Sigmoid colon (tissue), 7 donors: Measurements from ENCODE around the gene TSPEAR. TPM values are rescaled to one million over a fixed set of nuclear protein-coding genes. Genes with fewer than 3 reads are reported as not detected.
A peak's percentile ranks its signal among the peaks of the same experiment; 100 is the strongest.

Experiments used
- DNase-seq: peaks from one replicate; pipeline ENCODE4 v3.0.0-alpha.2; 2019
- H3K27ac ChIP-seq, 4 donors: fragments of 200-600 bp; sonication (generic); one replicate each; pipeline ENCODE4 v1.5.1; 2016 to 2019; ENCODE audit warnings: mild to moderate bottlenecking in 1 of 4
- H3K27me3 ChIP-seq, 3 donors: fragments of 200-600 bp; sonication (generic); one replicate each; pipeline ENCODE4 v1.5.1; 2019; ENCODE audit warnings: mild to moderate bottlenecking in 1 of 3
- H3K36me3 ChIP-seq, 4 donors: fragments of 200-600 bp; sonication (generic); one replicate each; pipeline ENCODE4 v1.5.1; 2016 to 2019
- H3K4me1 ChIP-seq, 4 donors: fragments of 200-600 bp; sonication (generic); one replicate each; pipeline ENCODE4 v1.5.1; 2017 to 2019
- H3K4me3 ChIP-seq, 4 donors: fragments of 200-600 bp; sonication (generic); one replicate each; pipeline ENCODE4 v1.5.1; 2017 to 2019; ENCODE audit warnings: mild to moderate bottlenecking in 2 of 4, moderate library complexity in 1 of 4
- H3K9me3 ChIP-seq, 4 donors: fragments of 200-600 bp in 3 of 4; sonication (generic) in 3 of 4; one replicate each; pipeline versions ENCODE4 v1.5.1 to v1.6.1; 2013 to 2019
- EP300 ChIP-seq, 4 donors: sonication (generic); formaldehyde crosslinking; IDR thresholded peaks; one replicate each; pipeline ENCODE4 v1.6.1; 2017; ENCODE audit warnings: antibody characterized with exemption in 4 of 4
- POLR2A ChIP-seq, 2 donors: fragments of 450-650 bp; IDR thresholded peaks; one replicate each; pipeline ENCODE4 v1.6.1; 2016; ENCODE audit warnings: antibody characterized with exemption in 2 of 2, mild to moderate bottlenecking in 2 of 2, moderate library complexity in 2 of 2
- POLR2AphosphoS5 ChIP-seq, 4 donors: sonication (generic); formaldehyde crosslinking; IDR thresholded peaks; one replicate each; pipeline ENCODE4 v1.6.1; 2017; ENCODE audit warnings: antibody characterized with exemption in 4 of 4
- WGBS, 2 donors: extraction: QIAGEN DNeasy Blood & Tissue Kit; methylation state at CpG; one replicate each; pipeline ENCODE4 v1.1.7; 2013; 5-methylcytosine and 5-hydroxymethylcytosine counted together
- intact Hi-C: fragments of 100-400 bp; cut with DNase I; formaldehyde crosslinking; loops from one replicate; pipeline ENCODE4 v1.15.1; 2023
- polyA plus RNA-seq, 3 donors: library from polyadenylated mRNA; stranded (reverse); fragments of 200-250 nt; gene quantifications; one replicate each; pipeline ENCODE4 v1.2.3, GENCODE V29; 2013
- total RNA-seq, 4 donors: library from RNA; depleted of rRNA; stranded (reverse); fragments of >200 nt; gene quantifications; one replicate each; pipeline ENCODE4 v1.1.0, GENCODE V29; 2016
- TF ChIP-seq, protein P1 (sequence below), 4 experiments: fragments of 450-650 bp in 3 of 4; fragments of 200-600 bp in 1 of 4; IDR thresholded peaks; one replicate each; pipeline ENCODE4 v1.5.1; 2016 to 2019; ENCODE audit warnings: antibody characterized with exemption in 4 of 4, mild to moderate bottlenecking in 3 of 4, moderate library complexity in 2 of 4
- donor health status: healthy with polysubstance abuse.
- donor health status: Bipolar disorder and iron deficiency.
- donor health status: healthy.

The TSPEAR gene
- total and polyA plus RNA-seq, 7 donors: under 0.01 to 0.20 TPM; not detected in 5

- intact Hi-C loops: no loop called here
- DNase-seq: peak; percentile 32
- 80 to 91% methylated on average over 22 of the region's 22 CpGs for WGBS, 2 donors
These were observed 190.0 kb downstream of the TSPEAR start for GRCh38 chr21:44521301-44521927.

DNA sequence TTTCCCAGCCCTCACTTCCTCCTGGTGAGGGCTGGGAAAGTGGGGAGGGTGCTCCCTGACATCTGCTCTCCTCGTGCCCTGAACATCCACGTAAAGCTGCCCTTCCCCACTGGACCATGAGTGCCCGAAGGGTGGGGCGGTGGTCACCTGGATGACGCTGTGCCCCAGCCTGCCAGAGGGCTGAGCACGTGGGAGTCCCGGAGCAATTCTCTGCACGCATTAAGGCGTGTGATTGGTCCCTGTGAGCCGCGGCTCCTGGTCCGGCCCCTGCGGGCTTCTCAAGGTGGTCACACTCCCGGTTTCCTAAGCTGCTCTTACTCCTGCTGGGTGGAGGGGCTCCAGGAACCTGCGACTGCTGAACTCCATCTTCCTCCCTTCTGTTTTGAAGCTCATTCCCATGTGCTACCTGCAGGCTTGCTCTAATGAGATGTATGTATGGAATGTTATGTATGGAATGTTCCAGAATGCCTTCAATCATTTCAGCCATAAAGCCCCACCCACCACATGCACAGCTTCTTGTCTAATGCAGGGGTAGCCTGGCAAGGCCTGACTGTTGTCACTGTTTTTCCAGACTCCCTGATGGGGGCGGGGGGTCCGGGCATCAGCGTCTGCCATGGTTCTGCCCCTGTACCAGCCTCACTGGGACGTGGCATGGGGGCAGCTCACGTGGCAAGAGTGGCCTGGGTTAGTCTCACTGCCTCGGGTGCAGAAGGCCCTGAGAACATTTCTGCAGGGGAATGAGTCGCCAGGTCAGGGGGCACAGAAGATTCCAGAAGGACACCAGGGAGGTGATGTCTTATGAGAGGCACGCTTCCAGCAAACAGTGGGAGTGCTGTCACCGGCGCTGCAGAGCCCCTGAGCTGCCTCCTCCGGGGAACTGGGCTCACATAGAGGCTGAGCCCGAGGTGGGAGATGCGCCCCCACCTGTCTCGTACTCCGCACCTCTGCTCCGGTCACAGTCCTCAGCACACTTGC is 190.8 kb downstream of the TSPEAR start:
- intact Hi-C loops: no loop called here
- peak; percentile 49 for DNase-seq

More at GRCh38 chr21:44521301-44521927, 190.0 kb downstream of the TSPEAR start:
- Histone ChIP-seq H3K27ac (no peak overlapping the region), H3K4me1 (no peaks in the 10 kb centered on the region), H3K4me3 (no peak overlapping the region), H3K9me3 (no peaks in the 10 kb centered on the region), H3K36me3 (no peaks in the 10 kb centered on the region), H3K27me3 (no peaks in the 10 kb centered on the region)
- TF ChIP-seq, protein P1, sequence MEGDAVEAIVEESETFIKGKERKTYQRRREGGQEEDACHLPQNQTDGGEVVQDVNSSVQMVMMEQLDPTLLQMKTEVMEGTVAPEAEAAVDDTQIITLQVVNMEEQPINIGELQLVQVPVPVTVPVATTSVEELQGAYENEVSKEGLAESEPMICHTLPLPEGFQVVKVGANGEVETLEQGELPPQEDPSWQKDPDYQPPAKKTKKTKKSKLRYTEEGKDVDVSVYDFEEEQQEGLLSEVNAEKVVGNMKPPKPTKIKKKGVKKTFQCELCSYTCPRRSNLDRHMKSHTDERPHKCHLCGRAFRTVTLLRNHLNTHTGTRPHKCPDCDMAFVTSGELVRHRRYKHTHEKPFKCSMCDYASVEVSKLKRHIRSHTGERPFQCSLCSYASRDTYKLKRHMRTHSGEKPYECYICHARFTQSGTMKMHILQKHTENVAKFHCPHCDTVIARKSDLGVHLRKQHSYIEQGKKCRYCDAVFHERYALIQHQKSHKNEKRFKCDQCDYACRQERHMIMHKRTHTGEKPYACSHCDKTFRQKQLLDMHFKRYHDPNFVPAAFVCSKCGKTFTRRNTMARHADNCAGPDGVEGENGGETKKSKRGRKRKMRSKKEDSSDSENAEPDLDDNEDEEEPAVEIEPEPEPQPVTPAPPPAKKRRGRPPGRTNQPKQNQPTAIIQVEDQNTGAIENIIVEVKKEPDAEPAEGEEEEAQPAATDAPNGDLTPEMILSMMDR (IDR thresholded peaks at IDR 0.05): no peak
- TF ChIP-seq POLR2AphosphoS5 (IDR thresholded peaks at IDR 0.05) (no peak), POLR2A (IDR thresholded peaks at IDR 0.05) (no peak), EP300 (IDR thresholded peaks at IDR 0.05) (no peak)

GRCh38 chr21:44519346-44520325 is 191.7 kb downstream of the TSPEAR start:
- DNase-seq: no peak
- 83 to 89% methylated on average over 28 of the region's 28 CpGs for WGBS, 2 donors
- intact Hi-C loops: no loop called here
- Histone ChIP-seq H3K9me3 (no peaks in the 10 kb centered on the region), H3K27ac (no peak overlapping the region), H3K36me3 (no peaks in the 10 kb centered on the region), H3K4me3 (no peak overlapping the region), H3K4me1 (no peaks in the 10 kb centered on the region), H3K27me3 (no peaks in the 10 kb centered on the region)
- TF ChIP-seq POLR2A (IDR thresholded peaks at IDR 0.05) (no peak), EP300 (IDR thresholded peaks at IDR 0.05) (no peak), POLR2AphosphoS5 (IDR thresholded peaks at IDR 0.05) (no peak)
- TF ChIP-seq, protein P1 (IDR thresholded peaks at IDR 0.05): no peak

More for the DNA sequence above, 190.8 kb downstream of the TSPEAR start:
- Histone ChIP-seq H3K36me3 (no peaks in the 10 kb centered on the region), H3K27ac (no peak overlapping the region), H3K4me1 (no peaks in the 10 kb centered on the region), H3K9me3 (no peaks in the 10 kb centered on the region), H3K4me3 (no peak overlapping the region), H3K27me3 (no peaks in the 10 kb centered on the region)
- 85 to 88% methylated on average over 31 of the region's 31 CpGs for WGBS, 2 donors
- no peak for TF ChIP-seq EP300 (IDR thresholded peaks at IDR 0.05)
- TF ChIP-seq, protein P1 (IDR thresholded peaks at IDR 0.05): no peak
- no peak for TF ChIP-seq POLR2A (IDR thresholded peaks at IDR 0.05)
- TF ChIP-seq POLR2AphosphoS5 (IDR thresholded peaks at IDR 0.05): no peak

GRCh38 chr21:44518686-44519085 is 192.7 kb downstream of the TSPEAR start:
- no peak for DNase-seq
- WGBS, 2 donors: 72 to 82% methylated on average over 12 of the region's 12 CpGs
- Histone ChIP-seq H3K4me3 (no peak overlapping the region), H3K36me3 (no peaks in the 10 kb centered on the region), H3K27me3 (no peaks in the 10 kb centered on the region), H3K4me1 (no peaks in the 10 kb centered on the region), H3K27ac (no peak overlapping the region), H3K9me3 (no peaks in the 10 kb centered on the region)
- intact Hi-C loops: no loop called here
- TF ChIP-seq POLR2AphosphoS5 (IDR thresholded peaks at IDR 0.05) (no peak), POLR2A (IDR thresholded peaks at IDR 0.05) (no peak), EP300 (IDR thresholded peaks at IDR 0.05) (no peak)
- TF ChIP-seq, protein P1 (IDR thresholded peaks at IDR 0.05): no peak
